Spleen (tissue), 7 donors: ENCODE measurements around the gene PTHLH.

Experiments used
- CTCF ChIP-seq, 11 experiments: fragments of 200-600 bp in 7 of 11; fragments of 450-650 bp in 4 of 11; sonication (generic) in 4 of 11; IDR thresholded peaks in 8 of 11; conservative IDR thresholded peaks in 3 of 11; 1 replicate in 7 of 11; 2 replicates in 4 of 11; pipeline versions ENCODE4 v1.4.0 to v1.8.0; 2016 to 2021; ENCODE audit warnings: antibody characterized with exemption in 11 of 11, inconsistent platforms in 4 of 11, mild to moderate bottlenecking in 1 of 11
- POLR2A ChIP-seq, 3 donors: fragments of 450-650 bp; IDR thresholded peaks; one replicate each; pipeline ENCODE4 v1.5.1; 2017; ENCODE audit warnings: antibody characterized with exemption in 3 of 3, mild to moderate bottlenecking in 1 of 3
- donor health status: DM: no; HTN: no; CAD: no; lungs with moderate emphysema.
- donor health status: DM: no; HTN: no; CAD: no.
- donor health status: DM: no; HTN: no; CAD: no.

GRCh38 chr12:27971606-27972005, 927 bp downstream of the PTHLH start:
- TF ChIP-seq POLR2A (IDR thresholded peaks at IDR 0.05) (no peak), CTCF (IDR thresholded peaks at IDR 0.05 in 8 of 11, conservative IDR thresholded peaks at IDR 0.05 in 3 of 11) (no peak)
